Mammary epithelial cell (primary cell): ENCODE data around the gene STRN3.

ENCODE experiments used
- CTCF ChIP-seq, 2 donors: IDR thresholded peaks in 1 of 2; conservative IDR thresholded peaks in 1 of 2; 2 replicates each; pipeline ENCODE4 v1.5.1; 2011 to 2012; ENCODE audit warnings: inconsistent platforms in 2 of 2, low read length in 2 of 2, mild to moderate bottlenecking in 2 of 2, control low read depth in 1 of 2, low read depth in 1 of 2; ENCODE audit not compliant: insufficient read depth in 1 of 2; ENCODE audit errors: extremely low read depth in 1 of 2
- EZH2 ChIP-seq: IDR thresholded peaks from 2 replicates; pipeline ENCODE4 v1.6.1; 2012; ENCODE audit warnings: low read length, inconsistent platforms, borderline replicate concordance

- TF ChIP-seq CTCF (conservative IDR thresholded peaks at IDR 0.05 in 1 of 2, IDR thresholded peaks at IDR 0.05 in 1 of 2; ENCODE audit: extremely low read depth in 1 of 2, insufficient read depth in 1 of 2, low read depth in 1 of 2, low read length in 2 of 2) (no peak), EZH2 (no peak)
These were observed 161.2 kb downstream of the STRN3 start for GRCh38 chr14:30864934-30865333.
